H1 (cell line): ENCODE measurements around the gene DSCAM. TPM values are rescaled to one million over a fixed set of nuclear protein-coding genes. Genes with fewer than 3 reads are reported as not detected.

Experiments
- ASH2L ChIP-seq: fragments of 200-600, 300-600 bp; sonication (generic); IDR thresholded peaks from one replicate; pipeline ENCODE4 v1.7.1; 2017; ENCODE audit warnings: low read length
- BCL11A ChIP-seq, 2 experiments: IDR thresholded peaks; one replicate each; pipeline ENCODE4 v1.6.1; 2011; ENCODE audit warnings: low read depth in 2 of 2, low read length in 2 of 2, mild to moderate bottlenecking in 2 of 2
- NRF1 ChIP-seq: IDR thresholded peaks from 2 replicates; pipeline ENCODE4 v1.6.1; 2011; ENCODE audit warnings: mild to moderate bottlenecking, low read depth, low read length, improper control_type of control experiment
- SRF ChIP-seq: IDR thresholded peaks from 2 replicates; pipeline ENCODE4 v1.6.1; 2011; ENCODE audit warnings: mild to moderate bottlenecking, low read depth, low read length, moderate library complexity
- polyA plus RNA-seq, 7 experiments: library from polyadenylated mRNA; depleted of rRNA in 3 of 7; stranded (reverse) in 5 of 7; unstranded in 2 of 7; fragments of >200 nt in 5 of 7; fragments of 200-250 nt in 2 of 7; gene quantifications; 1 replicate in 5 of 7; 2 replicates in 1 of 7; 4 replicates in 1 of 7; pipeline versions ENCODE4 v1.2.1 to v1.2.3, GENCODE V29; 2011 to 2013; ENCODE audit warnings: missing spikeins in 2 of 7, mixed read lengths in 2 of 7
- total RNA-seq: library from RNA; stranded (reverse); fragmentation: NEBNext Ultra II Directional; extraction: Animal tissue kit (Norgen Biotek cat#: 25700); gene quantifications from 2 replicates; pipeline ENCODE4 v1.2.1, GENCODE V29; 2021
- TF ChIP-seq, protein P1 (sequence below): IDR thresholded peaks from 2 replicates; pipeline ENCODE4 v1.6.1; 2012; ENCODE audit warnings: inconsistent platforms
- TF ChIP-seq, protein P2 (sequence below): IDR thresholded peaks from 2 replicates; pipeline ENCODE4 v1.6.1; 2012; ENCODE audit warnings: inconsistent platforms

The DSCAM gene
- total and polyA plus RNA-seq, 2 of the 8 experiments (the other 6 are each of a cell fraction or from before 2014, with no cell fraction given) = 0.02 to 0.15 TPM

DNA sequence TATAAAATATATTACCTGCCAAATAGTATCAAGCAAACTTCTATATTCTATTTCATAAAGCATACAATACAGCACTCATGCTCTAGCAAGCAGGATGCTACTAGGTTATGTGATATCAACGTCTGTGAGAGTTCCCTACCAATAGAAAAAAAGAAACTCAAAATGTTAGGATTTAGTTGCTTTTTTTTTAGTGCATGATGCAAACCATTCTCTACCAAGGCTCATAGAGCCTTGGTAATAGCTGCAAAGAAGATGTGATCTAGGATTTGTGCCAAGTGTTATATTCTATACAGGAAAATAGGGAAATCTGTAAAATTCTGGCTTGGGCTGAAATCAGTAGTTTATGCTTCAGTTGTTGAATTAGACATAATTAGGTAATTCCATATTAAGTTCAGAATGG is 394.4 kb downstream of the DSCAM start (continued):
- TF ChIP-seq, protein P1, sequence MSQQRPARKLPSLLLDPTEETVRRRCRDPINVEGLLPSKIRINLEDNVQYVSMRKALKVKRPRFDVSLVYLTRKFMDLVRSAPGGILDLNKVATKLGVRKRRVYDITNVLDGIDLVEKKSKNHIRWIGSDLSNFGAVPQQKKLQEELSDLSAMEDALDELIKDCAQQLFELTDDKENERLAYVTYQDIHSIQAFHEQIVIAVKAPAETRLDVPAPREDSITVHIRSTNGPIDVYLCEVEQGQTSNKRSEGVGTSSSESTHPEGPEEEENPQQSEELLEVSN = no peak
- TF ChIP-seq, protein P2, sequence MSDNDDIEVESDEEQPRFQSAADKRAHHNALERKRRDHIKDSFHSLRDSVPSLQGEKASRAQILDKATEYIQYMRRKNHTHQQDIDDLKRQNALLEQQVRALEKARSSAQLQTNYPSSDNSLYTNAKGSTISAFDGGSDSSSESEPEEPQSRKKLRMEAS = no peak
- TF ChIP-seq BCL11A (IDR thresholded peaks at IDR 0.05; ENCODE audit: low read depth in 2 of 2, low read length in 2 of 2) (no peak), SRF (no peak), NRF1 (no peak), ASH2L (no peak)
